ENCODE measurements around the gene THAP4.

The THAP4 gene

DNA sequence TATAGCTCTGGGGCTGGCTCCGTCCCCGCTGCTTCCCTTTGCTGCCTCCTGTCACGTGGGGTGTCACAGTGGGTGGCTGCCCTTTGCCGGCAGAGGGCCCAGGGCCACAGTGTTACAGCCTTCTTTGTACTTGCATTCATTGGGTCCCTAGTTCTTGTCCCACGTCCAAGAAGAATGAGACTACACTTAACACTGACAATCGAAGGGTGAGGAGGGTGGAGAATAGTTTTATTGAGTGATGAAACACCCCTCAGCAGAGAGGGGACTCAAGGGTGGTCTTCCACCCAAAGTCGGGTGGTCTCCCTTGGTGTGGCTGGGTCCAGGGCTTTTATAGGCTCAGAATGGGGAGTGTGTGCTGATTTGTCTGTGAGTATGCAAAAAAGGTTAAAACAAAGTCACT is 2.4 kb upstream of the THAP4 start:
- no peak for DNase-seq (ENCODE audit: low read depth in 1 of 2, low spot score in 1 of 2)

DNA sequence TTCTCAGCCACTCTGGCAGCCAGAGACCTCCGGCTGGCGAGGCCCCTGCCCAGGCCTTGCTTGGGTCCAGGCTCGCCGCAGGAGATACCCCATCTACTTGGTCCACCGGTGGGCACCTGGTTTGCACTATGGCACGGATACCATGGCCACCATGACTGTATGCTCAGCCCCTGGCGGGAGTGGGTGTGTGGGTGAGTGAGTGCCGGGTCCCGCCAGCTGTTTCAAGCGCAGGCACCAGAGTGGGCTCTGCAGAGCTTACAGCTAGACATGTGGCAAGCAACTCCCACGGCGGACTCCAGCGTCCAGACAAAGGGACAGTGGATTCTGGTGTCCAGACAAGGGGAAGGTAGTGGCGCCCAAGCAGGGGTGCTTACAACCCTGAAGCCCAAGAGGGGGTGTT is 2.0 kb upstream of the THAP4 start:
- DNase-seq (ENCODE audit: low read depth in 1 of 2, low spot score in 1 of 2): no peak

DNA sequence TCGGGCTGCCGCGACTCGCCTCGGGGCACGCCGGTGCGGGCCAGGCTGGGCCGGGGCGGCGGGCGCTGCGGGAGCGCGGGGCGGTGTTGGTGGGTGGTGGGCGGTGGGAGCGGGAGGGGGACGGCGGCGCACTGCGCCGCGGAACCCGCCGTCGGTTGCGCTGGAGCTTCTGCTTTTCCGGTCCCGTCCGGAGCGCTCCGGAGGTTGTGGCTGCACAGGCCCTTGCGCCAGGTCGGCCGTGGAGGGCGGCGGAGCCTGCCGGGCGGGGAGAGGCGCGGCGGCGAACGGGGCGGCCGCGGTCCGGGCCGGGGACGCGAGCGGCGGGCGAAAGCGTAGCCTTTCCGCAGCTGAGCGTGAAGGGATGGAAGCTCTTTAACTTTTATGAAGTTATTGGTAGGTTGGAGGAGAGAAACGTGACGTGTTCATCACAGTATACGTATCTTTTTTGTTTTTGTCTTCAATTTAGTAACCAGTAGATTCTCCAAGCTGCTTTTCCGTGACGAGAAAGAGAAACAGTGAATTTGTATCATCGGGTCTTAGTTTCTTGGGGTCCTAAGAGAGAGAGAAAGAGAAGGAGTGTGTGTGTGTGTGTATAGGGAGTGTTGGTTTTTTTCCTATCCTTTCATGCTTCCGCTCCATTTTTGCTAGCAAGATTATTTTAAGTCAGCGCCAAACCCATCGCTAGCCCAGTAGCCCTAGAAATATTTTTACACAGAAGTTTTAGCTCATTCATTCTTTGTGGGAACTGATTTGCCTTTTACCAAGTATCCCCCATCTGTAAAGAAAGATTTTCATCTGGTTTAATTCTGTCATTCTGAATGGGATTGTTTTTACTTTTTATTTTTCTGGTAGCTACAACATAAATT is 1.1 kb upstream of the THAP4 start:
- peak in 1 of 2 donors; percentile 44 for DNase-seq (ENCODE audit: low read depth in 1 of 2, low spot score in 1 of 2)

DNA sequence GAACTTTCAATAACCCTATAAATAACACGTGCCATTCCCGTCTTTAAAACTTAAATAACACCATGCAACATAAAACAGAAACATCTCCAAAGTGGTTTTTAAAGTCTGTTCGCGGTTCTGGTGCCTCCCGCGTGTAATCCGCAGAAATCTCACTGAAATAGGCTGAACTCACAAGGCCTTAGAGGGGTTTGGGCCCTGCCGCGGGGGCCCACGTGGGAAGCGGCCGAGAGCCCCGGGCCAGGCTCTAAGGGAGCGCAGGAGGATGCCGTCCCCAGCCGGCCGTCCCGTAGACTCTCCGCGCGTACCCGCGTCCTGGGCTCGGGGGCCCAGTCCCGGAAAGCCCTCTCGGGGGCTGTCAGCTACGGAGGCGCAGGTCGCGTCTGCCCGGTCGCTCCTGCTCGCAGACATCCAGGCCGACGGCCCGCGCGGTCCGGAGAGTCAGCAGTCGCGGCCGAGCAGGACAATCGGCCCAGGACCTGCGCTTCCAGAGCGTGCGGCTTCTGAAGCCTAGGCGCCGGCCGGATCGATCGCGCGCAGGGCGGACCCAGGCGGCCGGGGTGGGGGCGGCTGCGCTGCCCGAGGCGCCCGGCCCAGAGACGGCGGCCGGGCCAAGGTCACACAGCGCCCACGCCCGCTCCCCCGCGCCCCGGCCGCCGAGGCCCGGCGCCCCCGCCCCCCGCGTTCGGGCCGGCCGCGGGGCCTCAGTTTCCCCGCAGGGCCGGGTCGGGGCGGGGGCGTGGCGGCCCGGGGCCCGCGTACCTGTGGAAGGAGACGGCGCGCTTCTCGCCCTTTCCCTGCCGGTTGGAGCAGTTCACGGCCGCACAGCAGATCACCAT is 558 bp downstream of the THAP4 start:
- DNase-seq (ENCODE audit: low read depth in 1 of 2, low spot score in 1 of 2): peak in 1 of 2 donors; percentile 21

DNA sequence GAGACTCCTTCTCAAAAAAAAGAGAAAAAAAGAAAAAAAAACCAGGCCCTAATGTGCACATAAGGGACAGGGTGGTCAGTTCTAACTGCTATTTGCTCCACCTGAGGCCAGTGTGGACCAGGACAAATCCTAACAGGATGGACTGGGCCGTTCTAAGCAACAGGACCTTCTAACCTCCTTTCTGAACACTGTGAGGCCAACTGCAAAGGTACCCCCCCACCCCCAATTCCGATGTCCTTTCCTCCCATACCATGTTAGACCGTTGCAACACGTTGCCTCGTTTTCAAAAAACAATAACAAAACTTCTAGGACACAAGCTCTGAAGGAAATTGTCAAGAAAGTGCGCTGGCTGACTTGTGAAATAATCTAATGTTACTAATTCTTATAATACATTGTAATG is 1.2 kb downstream of the THAP4 start:
- DNase-seq (ENCODE audit: low read depth in 1 of 2, low spot score in 1 of 2): no peak

DNA sequence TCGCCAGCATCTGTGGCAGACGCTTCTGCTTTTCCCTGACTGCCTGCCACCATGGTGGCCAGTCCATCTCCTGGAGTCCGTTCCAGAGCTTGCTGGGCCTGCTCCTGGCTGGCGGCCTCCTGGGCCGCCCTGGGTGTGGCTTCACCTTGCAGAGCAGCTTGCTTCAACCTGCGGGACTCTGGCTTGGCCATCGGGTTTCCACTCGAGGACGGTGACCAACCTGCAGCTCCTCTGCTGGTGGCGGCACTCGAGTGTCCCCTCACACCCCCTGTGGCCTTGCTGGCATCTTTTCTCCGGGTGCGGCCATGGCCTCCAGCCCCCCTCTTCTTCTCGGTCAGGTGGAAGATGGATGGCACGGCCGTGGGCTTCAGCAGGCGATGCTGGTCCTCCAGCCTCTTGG is 3.4 kb downstream of the THAP4 start:
- DNase-seq (ENCODE audit: low read depth in 1 of 2, low spot score in 1 of 2): no peak

DNA sequence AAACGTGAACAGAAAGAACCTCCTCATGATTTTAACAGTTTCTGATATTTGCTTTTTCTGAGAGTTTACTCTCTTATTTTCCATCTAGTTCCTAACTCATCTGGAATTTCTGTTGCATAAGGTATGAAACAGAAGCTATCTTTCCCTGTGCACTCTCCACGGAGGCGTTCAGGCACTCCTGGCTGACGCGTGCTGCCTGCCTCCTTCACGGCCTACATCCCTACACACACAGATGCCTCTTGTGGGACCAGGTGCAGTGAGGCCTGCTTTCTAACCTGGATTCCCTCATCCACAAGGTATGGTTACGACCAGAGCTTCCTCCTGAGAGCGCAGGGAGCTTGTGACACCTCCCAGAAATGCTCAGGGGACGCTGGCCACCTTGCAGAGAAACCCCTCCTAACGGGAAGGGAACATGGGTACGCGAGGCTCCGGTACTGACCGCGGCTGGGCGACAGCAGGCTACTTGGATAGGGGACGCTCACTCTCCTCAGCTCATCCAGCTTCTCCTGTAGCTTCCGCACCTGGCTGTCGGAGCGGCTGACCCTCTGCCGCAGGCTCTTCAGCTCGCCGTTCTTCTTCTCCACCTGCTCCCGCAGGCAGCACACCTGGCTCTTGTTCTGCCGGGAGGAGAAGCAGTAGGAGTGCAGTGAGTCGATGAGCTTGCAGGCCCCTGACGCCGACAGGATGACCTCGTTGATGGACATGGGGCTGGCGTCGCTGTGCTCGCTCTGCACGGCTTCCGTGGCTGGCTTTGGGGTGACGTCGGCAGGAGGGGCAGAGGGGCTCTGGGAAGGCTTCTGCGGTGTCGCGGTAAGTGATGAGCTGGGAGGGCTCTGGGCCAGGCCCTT is 4.3 kb downstream of the THAP4 start:
- DNase-seq (ENCODE audit: low read depth in 1 of 2, low spot score in 1 of 2): no peak

DNA sequence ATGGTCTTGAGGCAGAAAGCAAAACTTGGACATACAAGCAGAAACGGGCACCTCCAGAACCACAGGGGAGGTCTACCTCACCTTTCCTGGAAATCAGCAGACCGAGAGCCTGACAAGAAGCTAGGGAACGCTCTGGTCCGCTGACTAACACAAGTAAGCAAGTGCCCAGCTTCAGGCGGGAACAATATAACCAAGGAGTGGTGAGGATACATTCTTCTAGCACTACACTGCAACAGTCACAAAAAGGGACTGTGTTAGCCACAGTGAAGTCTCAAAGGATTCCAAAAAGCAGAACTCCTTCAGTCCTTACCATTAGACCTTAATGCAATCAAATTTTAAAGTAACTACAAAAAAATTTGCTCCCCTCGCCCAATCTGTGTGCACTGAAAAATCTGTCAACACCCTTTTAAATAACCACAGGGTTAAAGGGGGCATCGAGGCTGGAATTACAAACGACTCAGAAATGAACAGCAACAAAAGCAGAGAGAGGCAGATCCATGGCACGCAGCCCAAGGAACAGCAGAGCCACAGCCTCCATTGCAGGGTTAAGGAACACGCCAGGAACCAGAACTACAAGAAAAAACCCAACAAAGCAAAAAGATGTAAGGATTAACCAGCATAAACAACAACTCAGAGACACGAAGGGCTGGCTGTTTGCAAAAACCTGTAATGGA is 7.1 kb downstream of the THAP4 start:
- no peak for DNase-seq (ENCODE audit: low read depth in 1 of 2, low spot score in 1 of 2)

DNA sequence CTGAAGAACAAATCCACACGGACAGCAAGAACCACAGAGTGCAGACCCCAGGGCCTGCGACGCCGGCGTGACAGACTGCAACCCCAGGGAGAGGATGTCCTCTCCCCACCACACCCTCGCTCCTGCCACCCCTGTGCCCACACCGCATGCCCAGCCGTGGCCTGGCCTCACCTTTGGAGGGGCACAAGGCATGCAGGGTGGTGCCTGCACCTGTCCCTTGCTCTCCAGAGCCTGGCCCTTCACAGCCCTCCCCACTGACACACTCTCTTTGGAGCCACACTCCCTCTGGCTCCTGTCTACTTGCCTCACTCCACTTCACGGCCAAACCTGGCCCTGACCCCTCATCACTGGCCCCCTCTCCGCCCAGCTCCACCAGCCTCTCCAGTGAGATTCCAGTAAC is 9.3 kb downstream of the THAP4 start:
- DNase-seq (ENCODE audit: low read depth in 1 of 2, low spot score in 1 of 2): no peak

DNA sequence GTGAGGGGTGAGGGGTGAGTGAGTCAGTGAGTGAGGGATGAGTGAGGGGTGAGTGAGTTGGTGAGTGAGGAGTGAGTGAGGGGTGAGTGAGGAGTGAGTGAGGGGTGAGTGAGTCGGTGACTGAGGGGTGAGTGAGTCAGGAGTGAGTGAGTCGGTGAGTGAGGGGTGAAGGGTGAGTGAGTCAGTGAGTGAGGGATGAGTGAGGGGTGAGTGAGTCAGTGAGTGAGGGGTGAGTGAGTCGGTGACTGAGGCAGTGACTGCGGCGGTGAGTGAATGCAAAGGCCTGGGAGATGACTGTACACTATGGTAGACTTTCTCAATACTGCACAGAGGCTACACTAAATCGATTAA is 16.6 kb downstream of the THAP4 start:
- peak; percentile 24 to 61 for DNase-seq (ENCODE audit: low read depth in 1 of 2, low spot score in 1 of 2)

DNA sequence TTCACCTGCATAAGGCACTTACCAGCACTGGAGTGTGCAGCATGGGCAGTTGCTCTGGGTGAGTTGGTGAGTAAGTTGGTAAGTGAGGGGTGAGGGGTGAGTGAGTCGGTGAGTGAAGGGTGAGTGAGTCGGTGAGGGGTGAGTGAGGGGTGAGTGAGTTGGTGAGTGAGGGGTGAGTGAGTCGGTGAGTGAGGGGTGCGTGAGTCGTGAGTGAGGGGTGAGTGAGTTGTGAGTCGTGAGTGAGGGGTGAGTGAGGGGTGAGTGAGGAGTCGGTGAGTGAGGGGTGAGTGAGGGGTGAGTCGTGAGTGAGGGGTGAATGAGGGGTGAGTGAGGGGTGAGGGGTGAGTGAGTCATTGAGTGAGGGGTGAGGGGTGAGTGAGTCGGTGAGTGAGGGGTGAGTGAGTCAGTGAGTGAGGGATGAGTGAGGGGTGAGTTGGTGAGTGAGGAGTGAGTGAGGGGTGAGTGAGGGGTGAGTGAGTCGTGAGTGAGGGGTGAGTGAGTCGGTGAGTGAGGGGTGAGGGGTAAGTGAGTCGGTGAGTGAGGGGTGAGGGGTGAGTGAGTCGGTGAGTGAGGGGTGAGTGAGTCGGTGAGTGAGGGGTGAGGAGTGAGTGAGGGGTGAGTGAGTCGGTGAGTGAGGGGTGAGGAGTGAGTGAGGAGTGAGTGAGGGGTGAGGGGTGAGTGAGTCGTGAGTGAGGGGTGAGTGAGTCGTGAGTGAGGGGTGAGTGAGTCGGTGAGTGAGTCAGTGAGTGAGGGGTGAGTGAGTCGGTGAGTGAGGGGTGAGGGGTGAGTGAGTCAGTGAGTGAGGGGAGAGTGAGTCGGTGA is 17.1 kb downstream of the THAP4 start:
- no peak for DNase-seq (ENCODE audit: low read depth in 1 of 2, low spot score in 1 of 2)

DNA sequence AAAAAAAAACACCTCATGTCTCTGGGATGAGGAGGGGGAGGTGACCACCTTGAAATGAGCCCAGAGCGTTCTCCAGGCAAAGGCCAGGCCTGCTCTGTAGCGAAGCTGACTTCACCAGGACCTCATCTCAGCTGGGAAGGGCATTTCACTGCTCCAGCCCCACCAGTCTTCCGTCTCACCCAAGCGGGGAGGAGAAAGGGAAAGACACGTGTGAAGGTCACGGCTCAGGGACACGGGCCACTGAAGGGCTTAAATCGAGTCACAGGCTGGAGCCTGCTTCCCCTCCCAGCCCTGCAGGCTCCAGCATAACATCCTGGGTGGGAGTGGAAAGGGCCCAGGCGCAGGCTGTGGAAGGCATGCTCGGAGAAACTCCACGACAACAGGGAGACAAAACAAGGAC is 18.1 kb downstream of the THAP4 start:
- no peak for DNase-seq (ENCODE audit: low read depth in 1 of 2, low spot score in 1 of 2)

DNA sequence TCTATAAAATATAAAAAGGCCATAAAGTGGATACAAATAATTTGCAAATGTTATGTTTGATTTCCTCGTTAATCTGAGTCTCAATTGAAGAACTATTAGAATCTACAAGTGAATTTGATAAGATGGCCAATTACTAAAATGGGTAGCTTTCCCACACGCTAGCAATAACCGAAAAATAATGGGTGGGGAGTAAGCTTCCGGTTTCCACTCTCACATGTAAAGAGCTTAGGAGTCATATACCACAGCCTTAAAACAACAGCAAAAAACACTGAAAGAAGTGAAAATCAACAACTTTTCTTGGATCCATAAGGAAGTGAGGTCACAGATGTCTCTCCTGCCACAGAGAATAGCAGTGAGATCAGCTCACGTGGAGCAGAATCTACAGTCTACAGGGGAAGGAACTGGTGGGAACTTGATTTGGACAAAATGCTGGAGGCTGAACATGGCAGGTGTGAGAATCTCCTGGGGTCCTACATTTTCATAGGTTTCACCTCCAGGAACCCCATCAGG is 18.6 kb downstream of the THAP4 start:
- DNase-seq (ENCODE audit: low read depth in 1 of 2, low spot score in 1 of 2): no peak

DNA sequence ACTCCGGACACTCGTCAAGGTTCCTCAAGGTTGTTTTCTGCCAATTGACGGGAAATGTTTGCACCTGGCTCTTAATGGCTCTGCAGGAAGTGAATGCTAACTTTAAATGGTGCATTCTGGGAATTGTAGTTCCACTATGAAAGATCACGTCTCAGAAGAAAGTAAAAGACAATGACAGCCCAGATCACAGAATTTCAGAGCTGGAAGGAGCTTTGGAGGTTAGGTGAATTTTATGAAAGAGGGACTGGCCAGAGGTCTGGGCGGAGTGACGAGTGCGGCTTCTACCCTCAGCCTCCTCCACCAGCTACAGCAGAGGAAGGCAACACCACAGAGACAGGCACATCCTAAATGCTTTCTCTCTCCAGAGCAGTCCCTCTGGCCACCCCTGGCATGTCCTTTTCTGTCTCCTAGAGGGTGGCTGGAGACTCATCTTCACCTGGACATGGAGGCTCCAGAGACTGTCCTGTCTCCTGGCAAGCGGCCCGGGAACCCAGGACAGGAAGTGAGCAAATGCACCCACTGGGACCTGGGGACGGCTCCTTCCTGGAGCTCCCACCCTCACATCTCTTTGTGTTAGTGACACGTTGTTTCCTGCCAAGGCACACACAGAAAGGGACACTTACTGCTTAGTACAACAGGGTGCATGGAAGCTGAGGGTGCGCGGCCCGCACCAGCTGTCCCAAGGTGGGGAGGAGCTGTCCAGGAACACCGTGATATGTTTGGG is 19.4 kb downstream of the THAP4 start:
- DNase-seq (ENCODE audit: low read depth in 1 of 2, low spot score in 1 of 2): no peak

DNA sequence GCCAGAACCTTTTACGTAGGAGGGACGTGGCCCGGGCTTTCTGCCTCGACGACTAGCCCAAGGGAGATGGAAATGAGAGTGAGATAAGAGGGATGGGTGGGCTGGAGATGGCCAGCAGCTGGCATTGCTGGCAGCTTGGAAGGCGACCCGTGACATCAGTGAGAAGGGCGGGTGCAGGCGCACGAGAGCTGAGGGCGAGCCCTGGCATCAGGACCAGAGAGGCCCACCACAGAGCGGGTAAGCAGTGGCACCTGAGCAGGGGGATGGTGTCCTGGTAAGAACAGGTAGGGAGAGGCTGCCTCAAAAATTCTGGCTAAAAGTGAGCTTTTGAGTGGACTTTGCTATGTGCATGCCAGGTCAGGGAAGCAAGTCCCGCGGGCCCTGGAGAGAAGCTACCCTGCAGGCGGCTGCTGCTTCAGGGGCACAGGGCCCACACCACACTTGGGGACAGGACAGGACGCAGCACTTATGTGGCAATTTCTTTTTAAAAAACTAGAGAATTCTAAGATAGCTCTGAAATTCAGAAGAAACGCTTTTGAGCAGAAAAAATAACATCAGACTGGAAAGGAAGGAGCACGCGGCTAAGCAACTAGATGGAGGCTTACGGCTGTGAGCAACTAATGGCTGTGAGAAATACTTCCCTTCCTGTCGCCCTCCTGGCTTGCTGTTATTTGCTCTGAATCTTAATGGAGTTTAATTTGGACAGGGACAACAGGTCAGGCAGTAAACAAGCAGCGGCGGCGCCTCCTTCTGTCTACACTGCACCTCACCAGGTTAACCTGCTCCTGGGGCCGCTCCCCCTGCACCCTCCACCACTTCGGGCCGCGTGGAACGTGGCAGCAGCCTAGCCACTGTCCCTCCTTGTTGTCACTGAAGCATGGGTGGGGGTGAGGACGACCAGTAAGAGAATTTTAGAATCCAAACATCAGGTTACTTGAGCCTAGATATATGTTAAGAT is 20.5 kb downstream of the THAP4 start:
- DNase-seq (ENCODE audit: low read depth in 1 of 2, low spot score in 1 of 2): no peak

DNA sequence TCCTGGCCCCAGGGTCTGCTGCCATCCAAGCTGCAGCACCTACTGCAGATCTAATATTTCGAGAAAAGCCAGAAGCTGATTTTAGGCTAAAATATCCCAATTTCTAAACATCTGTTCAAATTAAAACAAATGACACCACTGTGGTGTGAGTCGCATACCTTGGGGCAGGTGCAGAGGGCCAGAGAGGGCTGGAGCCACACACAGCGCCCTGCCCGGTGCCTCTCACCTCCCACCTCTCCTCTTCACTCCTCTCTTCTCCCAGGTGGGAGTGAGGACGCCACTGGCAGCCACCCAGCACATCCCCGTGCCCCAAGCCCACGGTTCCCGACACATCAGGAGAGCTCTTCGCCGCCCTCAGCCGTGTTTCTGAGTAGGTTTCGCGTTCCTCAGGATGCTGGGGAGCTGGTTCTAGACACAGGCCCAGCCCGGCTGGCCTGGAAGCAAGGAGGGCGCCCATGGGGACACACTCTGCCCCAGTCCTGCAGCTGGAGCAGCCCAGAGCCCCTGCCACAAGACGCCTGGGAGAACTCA is 21.4 kb downstream of the THAP4 start:
- DNase-seq (ENCODE audit: low read depth in 1 of 2, low spot score in 1 of 2): no peak

DNA sequence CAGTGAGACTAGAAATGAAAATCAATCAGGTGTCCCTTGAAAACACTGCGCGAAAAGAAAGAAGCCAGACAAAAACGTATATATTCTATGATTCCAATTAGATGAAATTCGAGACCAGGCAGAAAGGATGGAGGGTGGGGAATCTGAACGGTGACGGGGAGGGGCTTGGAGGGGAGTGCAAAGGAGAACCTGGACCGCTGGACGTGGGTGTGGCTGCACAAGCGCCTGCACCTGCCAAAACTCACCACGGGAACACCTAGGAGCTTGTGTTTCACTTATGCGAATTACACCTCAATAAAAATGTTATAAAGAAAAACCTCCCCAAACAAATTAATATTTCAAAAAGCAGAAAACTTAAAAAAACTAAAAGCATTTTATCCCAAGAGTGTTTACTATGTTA is 21.9 kb downstream of the THAP4 start:
- no peak for DNase-seq (ENCODE audit: low read depth in 1 of 2, low spot score in 1 of 2)

Measured in activated CD4-positive, alpha-beta T cell treated with anti-CD3 and anti-CD28 coated beads, Interleukin-2, amount 50 U/mL, for 24 hours (primary cell).